PC-3 (cell line): ENCODE data around the gene AKAP13.

Source experiments
- CTCF ChIP-seq: fragments of 300-600 bp; sonication (generic); conservative IDR thresholded peaks from 2 replicates; pipeline ENCODE4 v1.5.1; 2017; ENCODE audit warnings: antibody characterized with exemption, low read depth, mild to moderate bottlenecking, low read length
- EZH2 ChIP-seq: fragments of 300-600 bp; sonication (generic); IDR thresholded peaks from one replicate; pipeline ENCODE4 v1.6.1; 2017; ENCODE audit warnings: antibody characterized with exemption, mild to moderate bottlenecking, low read length; ENCODE audit not compliant: unreplicated experiment

GRCh38 chr15:85708402-85708941 lies 328.1 kb downstream of the AKAP13 start:
- TF ChIP-seq CTCF (no peak), EZH2 (no peak)
